Neural cell (in vitro differentiated cells): Measurements from ENCODE around the gene ADGRL1. TPM values are rescaled to one million over a fixed set of nuclear protein-coding genes. Genes with fewer than 3 reads are reported as not detected.

Experiments used
- H2AFZ ChIP-seq: fragments of 200-600, 300-800 bp; sonication (generic), shearing (Covaris generic); 2 replicates; pipeline ENCODE4 v1.6.0; 2014; ENCODE audit warnings: low read depth, mild to moderate bottlenecking, antibody characterized with exemption, low read length, moderate library complexity
- H3F3A ChIP-seq: fragments of 200-600 bp; shearing (Covaris generic); 2 replicates; pipeline ENCODE4 v1.6.1; 2016; ENCODE audit warnings: mild to moderate bottlenecking, moderate library complexity, mixed read lengths, antibody characterized with exemption, low read length; ENCODE audit not compliant: insufficient read depth, poor library complexity, severe bottlenecking
- H3K27ac ChIP-seq: fragments of 200-600, 300-800 bp; sonication (generic), shearing (Covaris generic); 2 replicates; pipeline ENCODE4 v1.5.1; 2014; ENCODE audit warnings: mild to moderate bottlenecking, low read length, moderate library complexity
- H3K27me3 ChIP-seq: fragments of 300-800, 200-600 bp; sonication (generic), shearing (Covaris generic); 2 replicates; pipeline ENCODE4 v1.6.0; 2014; ENCODE audit warnings: mild to moderate bottlenecking, low read depth, low read length, moderate library complexity; ENCODE audit not compliant: insufficient read depth
- H3K36me3 ChIP-seq: fragments of 300-800, 200-600 bp; sonication (generic), shearing (Covaris generic); 2 replicates; pipeline ENCODE4 v1.5.1; 2014; ENCODE audit warnings: mild to moderate bottlenecking, antibody characterized with exemption, low read length, moderate library complexity; ENCODE audit not compliant: insufficient read depth
- H3K4me2 ChIP-seq: fragments of 300-800, 200-600 bp; sonication (generic), shearing (Covaris generic); 2 replicates; pipeline ENCODE4 v1.6.0; 2014; ENCODE audit warnings: mild to moderate bottlenecking, low read length
- H3K4me3 ChIP-seq: fragments of 300-800, 200-600 bp; sonication (generic), shearing (Covaris generic); 2 replicates; pipeline ENCODE4 v1.5.1; 2014; ENCODE audit warnings: mild to moderate bottlenecking, low read length, moderate library complexity
- H3K79me2 ChIP-seq: fragments of 200-600 bp; shearing (Covaris generic); replicated peaks from 2 replicates; pipeline ENCODE4 v1.6.0; 2014; ENCODE audit warnings: mild to moderate bottlenecking, low read length, moderate library complexity; ENCODE audit not compliant: insufficient read depth
- H3K9ac ChIP-seq: fragments of 300-800, 200-600 bp; sonication (generic), shearing (Covaris generic); 2 replicates; pipeline ENCODE4 v1.6.1; 2016; ENCODE audit warnings: mild to moderate bottlenecking, low read length, mixed read lengths
- H3K9me2 ChIP-seq: fragments of 200-600 bp; shearing (Covaris generic); 2 replicates; pipeline ENCODE4 v1.6.1; 2016; ENCODE audit warnings: mild to moderate bottlenecking, low read length, mixed read lengths; ENCODE audit not compliant: insufficient read depth
- H3K9me3 ChIP-seq: fragments of 200-600, 300-800 bp; sonication (generic), shearing (Covaris generic); 2 replicates; pipeline ENCODE4 v1.6.1; 2016; ENCODE audit warnings: mild to moderate bottlenecking, mixed run types, low read length, moderate library complexity, mixed read lengths
- H4K20me1 ChIP-seq: fragments of 200-600 bp; shearing (Covaris generic); 2 replicates; pipeline ENCODE4 v1.6.1; 2016; ENCODE audit warnings: mild to moderate bottlenecking, mixed run types; ENCODE audit not compliant: insufficient read depth
- CTCF ChIP-seq: fragments of 450-650 bp; IDR thresholded peaks from 2 replicates; pipeline ENCODE4 v1.5.1; 2014; ENCODE audit warnings: antibody characterized with exemption, mild to moderate bottlenecking, moderate library complexity; ENCODE audit not compliant: poor library complexity, severe bottlenecking
- EP300 ChIP-seq: fragments of 450-650 bp; conservative IDR thresholded peaks from 2 replicates; pipeline ENCODE4 v1.6.1; 2014; ENCODE audit warnings: antibody characterized with exemption, mild to moderate bottlenecking, moderate library complexity; ENCODE audit not compliant: poor library complexity, severe bottlenecking
- EZH2 ChIP-seq: fragments of 200-600, 300-800 bp; shearing (Covaris generic), sonication (generic); IDR thresholded peaks from 2 replicates; pipeline ENCODE4 v1.6.1; 2014; ENCODE audit warnings: antibody characterized with exemption, low read length, borderline replicate concordance, mild to moderate bottlenecking; ENCODE audit not compliant: insufficient read depth, poor library complexity, severe bottlenecking
- MXI1 ChIP-seq: fragments of 450-650 bp; conservative IDR thresholded peaks from 2 replicates; pipeline ENCODE4 v1.6.1; 2014; ENCODE audit warnings: antibody characterized with exemption, mild to moderate bottlenecking; ENCODE audit not compliant: poor library complexity, severe bottlenecking
- POLR2AphosphoS5 ChIP-seq: IDR thresholded peaks from 2 replicates; pipeline ENCODE4 v1.6.1; 2012
- RAD21 ChIP-seq: fragments of 450-650 bp; conservative IDR thresholded peaks from 2 replicates; pipeline ENCODE4 v1.6.1; 2014; ENCODE audit warnings: antibody characterized with exemption, mild to moderate bottlenecking, moderate library complexity
- REST ChIP-seq: IDR thresholded peaks from 2 replicates; pipeline ENCODE4 v1.6.1; 2012; ENCODE audit warnings: borderline replicate concordance
- SMC3 ChIP-seq: fragments of 450-650 bp; conservative IDR thresholded peaks from 2 replicates; pipeline ENCODE4 v1.6.1; 2014; ENCODE audit warnings: antibody characterized with exemption, mild to moderate bottlenecking, moderate library complexity; ENCODE audit not compliant: poor library complexity
- TAF1 ChIP-seq: IDR thresholded peaks from 2 replicates; pipeline ENCODE4 v1.6.1; 2012; ENCODE audit warnings: low read depth
- polyA plus RNA-seq: library from polyadenylated mRNA; depleted of rRNA; stranded (reverse); fragments of >200 nt; gene quantifications from 2 replicates; pipeline ENCODE4 v1.2.3, GENCODE V29; 2014

The ADGRL1 gene
- polyA plus RNA-seq, 1 donor from 2014 or later: 22.2 TPM

GRCh38 chr19:14149509-14149994 lies 56.4 kb downstream of the ADGRL1 start:
- Histone ChIP-seq H4K20me1 (no peaks in the 10 kb centered on the region), H3K27me3 (no peaks in the 10 kb centered on the region), H2AFZ (no peak overlapping the region), H3K36me3 (no peaks in the 10 kb centered on the region), H3K9ac (no peak overlapping the region), H3K4me2 (no peak overlapping the region), H3K27ac (no peak overlapping the region), H3K4me3 (no peak overlapping the region), H3K9me3 (no peaks in the 10 kb centered on the region), H3F3A (no peaks in the 10 kb centered on the region), H3K79me2 (no peaks in the 10 kb centered on the region), H3K9me2 (no peaks in the 10 kb centered on the region)
- TF ChIP-seq EZH2 (no peak), SMC3 (no peak), POLR2AphosphoS5 (no peak), TAF1 (no peak), CTCF (no peak), MXI1 (no peak), REST (no peak)

- H3K4me2 ChIP-seq: no peak overlapping the region
These were observed 57.1 kb downstream of the ADGRL1 start for GRCh38 chr19:14148751-14149410.

More at GRCh38 chr19:14148751-14149410, 57.1 kb downstream of the ADGRL1 start:
- no peaks in the 10 kb centered on the region for H3K9me3 ChIP-seq
- H3K4me3 ChIP-seq: no peak overlapping the region
- H3F3A ChIP-seq: no peaks in the 10 kb centered on the region
- no peaks in the 10 kb centered on the region for H4K20me1 ChIP-seq
- H3K9me2 ChIP-seq: no peaks in the 10 kb centered on the region
- no peak overlapping the region for H3K9ac ChIP-seq
- no peak overlapping the region for H2AFZ ChIP-seq
- no peak overlapping the region for H3K27ac ChIP-seq
- H3K79me2 ChIP-seq: no peaks in the 10 kb centered on the region
- H3K27me3 ChIP-seq: no peaks in the 10 kb centered on the region
- TF ChIP-seq SMC3 (no peak), RAD21 (no peak), TAF1 (no peak), CTCF (no peak), REST (no peak), EZH2 (no peak), MXI1 (no peak), POLR2AphosphoS5 (no peak), EP300 (no peak)
- no peaks in the 10 kb centered on the region for H3K36me3 ChIP-seq
